ENCODE data around the gene DMP1. TPM values are rescaled to one million over a fixed set of nuclear protein-coding genes. Genes with fewer than 3 reads are reported as not detected.

Gene DMP1
- total and polyA plus RNA-seq, 2 experiments from 2014 or later = not detected

DNA sequence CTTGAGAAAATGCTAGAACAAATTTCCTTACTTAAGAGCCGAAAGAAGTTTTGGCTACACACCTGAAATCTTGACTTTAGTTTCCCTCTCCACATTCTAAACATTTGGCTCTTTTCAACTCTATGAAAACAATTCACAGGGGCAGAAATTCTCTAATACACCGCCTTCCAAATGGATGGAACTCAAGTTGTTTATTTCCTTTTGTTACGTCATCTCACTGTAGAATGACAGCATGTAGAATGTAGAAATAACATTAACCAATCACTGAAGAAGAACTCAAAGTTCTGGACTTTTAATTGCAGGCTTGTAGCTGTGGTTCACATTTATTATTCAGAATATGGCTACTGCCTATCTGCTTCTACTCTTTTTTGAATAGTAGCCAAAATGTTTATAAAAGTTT lies 1.9 kb downstream of the DMP1 start:
- Histone ChIP-seq H3K4me3 (no peak overlapping the region), H4K20me1 (ENCODE audit: insufficient read depth) (no peaks in the 10 kb centered on the region), H3K27me3 (replicated peaks; ENCODE audit: insufficient read depth) (no peaks in the 10 kb centered on the region), H3K4me1 (ENCODE audit: insufficient read depth) (no peaks in the 10 kb centered on the region), H3K9ac (no peak overlapping the region), H3K4me2 (ENCODE audit: unreplicated experiment) (no peak overlapping the region), H3K9me2 (ENCODE audit: insufficient read depth) (no peaks in the 10 kb centered on the region), H2AFZ (no peak overlapping the region), H3F3A (ENCODE audit: insufficient read depth) (no peaks in the 10 kb centered on the region), H3K27ac (no peak overlapping the region), H3K9me3 (ENCODE audit: low read depth) (no peaks in the 10 kb centered on the region), H3K36me3 (ENCODE audit: low read depth) (no peaks in the 10 kb centered on the region), H3K79me2 (ENCODE audit: insufficient read depth) (no peaks in the 10 kb centered on the region)
- TF ChIP-seq EZH2phosphoT487 (IDR thresholded peaks at IDR 0.05; ENCODE audit: insufficient read depth, low read depth) (no peak), EZH2 (IDR thresholded peaks at IDR 0.05; ENCODE audit: insufficient read depth, poor library complexity, severe bottlenecking) (no peak)
- 72 to 73% methylated on average over 3 of the region's 3 CpGs for WGBS, 2 experiments (ENCODE audit: low coverage in 1 of 2, low lambda C conversion rate in 2 of 2, missing lambda C conversion rate in 2 of 2)
- in situ Hi-C loops (cut with MboI) = no loop called here
- no peak for DNase-seq

DNA sequence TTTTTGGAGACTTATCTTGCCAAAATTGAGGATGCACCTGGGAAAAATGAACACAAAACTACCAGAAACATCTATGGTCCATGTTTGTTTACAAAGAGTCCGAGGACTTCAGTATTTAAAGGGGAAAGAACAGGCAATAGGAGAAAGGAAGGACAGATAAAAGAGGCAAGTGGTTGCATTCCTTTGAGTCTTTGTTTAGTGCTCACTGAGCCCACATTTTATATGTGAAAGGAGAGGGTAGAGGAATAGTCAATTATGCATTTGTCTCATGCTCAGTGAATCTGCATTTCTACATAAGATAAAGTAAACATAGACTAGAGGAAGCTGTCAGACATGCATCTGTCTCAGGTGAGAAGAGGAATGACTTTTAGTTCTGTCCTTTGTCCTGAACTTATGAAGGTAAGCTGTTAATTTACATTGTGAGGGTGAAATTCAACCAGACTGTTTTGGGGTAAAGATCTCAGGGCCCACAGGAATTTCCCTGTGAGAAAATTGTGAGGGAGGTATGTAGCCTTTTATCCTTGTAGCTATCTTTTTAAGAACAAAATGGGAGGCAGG lies 4.5 kb downstream of the DMP1 start:
- in situ Hi-C loops (cut with MboI) = no loop called here

DNA sequence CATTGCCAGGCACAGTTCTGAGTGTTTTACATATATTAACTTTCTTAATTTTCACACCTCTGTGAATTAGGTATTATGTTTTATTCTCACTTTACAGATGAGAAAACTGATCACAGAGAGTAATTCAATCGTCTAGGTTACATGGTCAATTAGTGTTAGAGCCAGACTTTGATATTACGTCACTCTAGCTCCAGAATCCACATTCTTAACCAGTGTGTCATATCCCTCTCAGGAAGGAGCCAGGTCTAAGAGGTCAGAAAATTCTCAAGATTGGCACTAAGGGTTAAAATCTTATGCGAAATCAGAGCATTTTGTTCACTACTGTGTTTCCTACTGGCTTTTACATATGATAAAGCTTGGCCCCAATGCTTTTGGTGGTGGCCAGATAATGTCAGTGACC lies 7.4 kb downstream of the DMP1 start:
- Histone ChIP-seq H3K36me3 (ENCODE audit: low read depth) (no peaks in the 10 kb centered on the region), H3F3A (ENCODE audit: insufficient read depth) (no peaks in the 10 kb centered on the region), H3K9ac (no peak overlapping the region), H3K79me2 (ENCODE audit: insufficient read depth) (no peaks in the 10 kb centered on the region), H4K20me1 (ENCODE audit: insufficient read depth) (no peaks in the 10 kb centered on the region), H3K4me1 (ENCODE audit: insufficient read depth) (peaks cover 2% of the 10 kb centered on the region; the same call in 1 of the 2 replicates), H2AFZ (no peak overlapping the region), H3K27ac (no peak overlapping the region), H3K27me3 (replicated peaks; ENCODE audit: insufficient read depth) (0 out of 2 replicates have a peak, but pooled peaks cover 4% of the 10 kb centered on the region), H3K9me2 (ENCODE audit: insufficient read depth) (no peaks in the 10 kb centered on the region), H3K4me2 (ENCODE audit: unreplicated experiment) (no peak overlapping the region), H3K9me3 (ENCODE audit: low read depth) (no peaks in the 10 kb centered on the region), H3K4me3 (no peak overlapping the region)
- TF ChIP-seq EZH2phosphoT487 (IDR thresholded peaks at IDR 0.05; ENCODE audit: insufficient read depth, low read depth) (no peak), EZH2 (IDR thresholded peaks at IDR 0.05; ENCODE audit: insufficient read depth, poor library complexity, severe bottlenecking) (no peak)
- 26 to 32% methylated on average over 3 of the region's 3 CpGs for WGBS, 2 experiments (ENCODE audit: low coverage in 1 of 2, low lambda C conversion rate in 2 of 2, missing lambda C conversion rate in 2 of 2)
- in situ Hi-C loops (cut with MboI) = no loop called here
- DNase-seq = peak; percentile 28

More for the DNA sequence above, 4.5 kb downstream of the DMP1 start:
- Histone ChIP-seq H3K27ac (no peak overlapping the region), H2AFZ (no peak overlapping the region), H3K79me2 (ENCODE audit: insufficient read depth) (no peaks in the 10 kb centered on the region), H3K9ac (no peak overlapping the region), H4K20me1 (ENCODE audit: insufficient read depth) (no peaks in the 10 kb centered on the region), H3K9me3 (ENCODE audit: low read depth) (no peaks in the 10 kb centered on the region), H3K27me3 (replicated peaks; ENCODE audit: insufficient read depth) (0 out of 2 replicates have a peak, but pooled peaks cover 4% of the 10 kb centered on the region), H3K9me2 (ENCODE audit: insufficient read depth) (no peaks in the 10 kb centered on the region), H3K36me3 (ENCODE audit: low read depth) (no peaks in the 10 kb centered on the region), H3K4me1 (ENCODE audit: insufficient read depth) (peaks cover 2% of the 10 kb centered on the region; the same call in 1 of the 2 replicates), H3K4me3 (no peak overlapping the region), H3K4me2 (ENCODE audit: unreplicated experiment) (no peak overlapping the region), H3F3A (ENCODE audit: insufficient read depth) (no peaks in the 10 kb centered on the region)
- TF ChIP-seq EZH2 (IDR thresholded peaks at IDR 0.05; ENCODE audit: insufficient read depth, poor library complexity, severe bottlenecking) (no peak), EZH2phosphoT487 (IDR thresholded peaks at IDR 0.05; ENCODE audit: insufficient read depth, low read depth) (no peak)
- no peak for DNase-seq
- WGBS, 2 experiments (ENCODE audit: low coverage in 1 of 2, low lambda C conversion rate in 2 of 2, missing lambda C conversion rate in 2 of 2) = 45 to 62% methylated on average over 1 of the region's 1 CpG

DNA sequence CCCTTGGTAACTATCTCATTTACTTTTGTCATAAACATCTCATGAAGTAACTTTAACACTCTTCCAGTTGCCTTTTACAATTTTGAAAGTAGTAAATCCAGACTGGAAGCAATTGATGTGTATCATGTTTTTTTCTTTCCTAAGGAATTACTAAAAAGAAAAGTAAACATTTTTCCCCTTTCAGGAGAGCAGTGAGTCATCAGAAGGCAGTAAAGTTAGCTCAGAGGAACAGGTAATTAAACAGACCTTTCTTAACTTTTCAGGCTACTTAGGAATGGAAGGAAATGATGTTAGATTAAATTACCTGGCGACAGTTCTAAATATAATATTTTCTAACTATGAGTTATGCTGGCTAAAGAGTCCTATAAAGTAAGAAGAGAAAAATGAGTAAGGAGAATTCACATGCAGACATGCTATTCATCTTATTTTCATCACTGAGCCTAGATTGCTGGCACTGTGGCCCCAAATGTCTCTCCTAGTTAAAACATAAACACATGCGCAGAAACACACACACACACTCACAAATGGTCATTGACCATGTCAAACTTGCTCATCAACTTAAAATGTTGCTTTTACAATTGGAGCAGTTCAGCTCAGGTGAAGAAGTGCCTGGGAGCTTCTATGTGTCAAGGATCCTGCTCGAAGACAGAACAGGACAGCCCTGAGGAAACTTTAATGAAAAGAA lies 9.3 kb downstream of the DMP1 start:
- Histone ChIP-seq H3K9me2 (ENCODE audit: insufficient read depth) (no peaks in the 10 kb centered on the region), H3K4me3 (no peak overlapping the region), H2AFZ (no peak overlapping the region), H3K79me2 (ENCODE audit: insufficient read depth) (no peaks in the 10 kb centered on the region), H3K36me3 (ENCODE audit: low read depth) (no peaks in the 10 kb centered on the region), H3F3A (ENCODE audit: insufficient read depth) (no peaks in the 10 kb centered on the region), H3K27me3 (replicated peaks; ENCODE audit: insufficient read depth) (0 out of 2 replicates have a peak, but pooled peaks cover 11% of the 10 kb centered on the region), H3K4me2 (ENCODE audit: unreplicated experiment) (no peak overlapping the region), H4K20me1 (ENCODE audit: insufficient read depth) (no peaks in the 10 kb centered on the region), H3K4me1 (ENCODE audit: insufficient read depth) (peaks cover 2% of the 10 kb centered on the region; the same call in 1 of the 2 replicates), H3K9me3 (ENCODE audit: low read depth) (no peaks in the 10 kb centered on the region), H3K9ac (no peak overlapping the region), H3K27ac (no peak overlapping the region)
- TF ChIP-seq EZH2 (IDR thresholded peaks at IDR 0.05; ENCODE audit: insufficient read depth, poor library complexity, severe bottlenecking) = no peak
- TF ChIP-seq EZH2phosphoT487 (IDR thresholded peaks at IDR 0.05; ENCODE audit: insufficient read depth, low read depth) = no peak
- WGBS, 2 experiments (ENCODE audit: low coverage in 1 of 2, low lambda C conversion rate in 2 of 2, missing lambda C conversion rate in 2 of 2) = 72 to 77% methylated on average over 3 of the region's 3 CpGs
- peak; percentile 12 for DNase-seq
- in situ Hi-C loops (cut with MboI) = no loop called here

Measured in GM23248 (cell line).